Transverse colon (tissue), 4 donors: ENCODE data around the gene IL22RA2. TPM values are rescaled to one million over a fixed set of nuclear protein-coding genes. Genes with fewer than 3 reads are reported as not detected.

Experiments
- DNase-seq: peaks from one replicate; pipeline ENCODE4 v3.0.0-alpha.2; 2019
- H3K27ac ChIP-seq, 4 donors: fragments of 200-600 bp; sonication (generic); 2 replicates each; pipeline ENCODE4 v1.5.1; 2016 to 2018; ENCODE audit warnings: inconsistent platforms in 4 of 4
- H3K27me3 ChIP-seq: fragments of 200-600 bp; sonication (generic); 2 replicates; pipeline ENCODE4 v1.5.1; 2017; ENCODE audit warnings: inconsistent platforms
- H3K36me3 ChIP-seq, 4 donors: fragments of 200-600 bp; sonication (generic); 2 replicates each; pipeline ENCODE4 v1.5.1; 2017 to 2019; ENCODE audit warnings: inconsistent platforms in 4 of 4
- H3K4me1 ChIP-seq, 4 donors: fragments of 200-600 bp; sonication (generic); 2 replicates each; pipeline ENCODE4 v1.5.1; 2017 to 2020; ENCODE audit warnings: inconsistent platforms in 4 of 4
- H3K4me3 ChIP-seq, 4 donors: fragments of 200-600 bp; sonication (generic); 1 replicate in 1 of 4; 2 replicates in 3 of 4; pipeline versions ENCODE4 v1.5.1 to v1.6.1; 2017 to 2019; ENCODE audit warnings: inconsistent platforms in 4 of 4
- H3K9me3 ChIP-seq, 2 donors: fragments of 200-600 bp; sonication (generic); 2 replicates each; pipeline ENCODE4 v1.5.1; 2017 to 2019; ENCODE audit warnings: inconsistent platforms in 2 of 2
- CTCF ChIP-seq, 5 experiments: fragments of 200-600 bp in 3 of 5; fragments of 450-650 bp in 2 of 5; sonication (generic) in 3 of 5; IDR thresholded peaks; 1 replicate in 2 of 5; 2 replicates in 3 of 5; pipeline ENCODE4 v1.5.1; 2016 to 2017; ENCODE audit warnings: antibody characterized with exemption in 5 of 5, inconsistent platforms in 3 of 5, mild to moderate bottlenecking in 2 of 5, moderate library complexity in 1 of 5
- EP300 ChIP-seq: sonication (generic); formaldehyde crosslinking; IDR thresholded peaks from one replicate; pipeline ENCODE4 v1.6.1; 2017; ENCODE audit warnings: antibody characterized with exemption, low read depth
- POLR2A ChIP-seq: fragments of 450-650 bp; IDR thresholded peaks from one replicate; pipeline ENCODE4 v1.6.1; 2016; ENCODE audit warnings: antibody characterized with exemption, mild to moderate bottlenecking, moderate library complexity
- POLR2AphosphoS5 ChIP-seq, 3 donors: sonication (generic); formaldehyde crosslinking; IDR thresholded peaks; one replicate each; pipeline ENCODE4 v1.6.1; 2016; ENCODE audit warnings: antibody characterized with exemption in 3 of 3
- WGBS, 2 donors: methylation state at CpG; one replicate each; pipeline ENCODE4 v1.1.5; 2018; ENCODE audit warnings: low coverage in 1 of 2; 5-methylcytosine and 5-hydroxymethylcytosine counted together
- in situ Hi-C, 4 donors: fragments of 200-750 bp; cut with MboI; loops; one replicate each; pipeline versions ENCODE4 v1.15.0 to v1.15.1; 2017; ENCODE audit warnings: low sequenced_read_pairs in 3 of 4, low pct_ligation_motif_present in 1 of 4, low pct_unique_long_range_greater_than_20kb in 1 of 4
- intact Hi-C: fragments of 100-400 bp; cut with DNase I; formaldehyde crosslinking; loops from one replicate; pipeline ENCODE4 v1.15.1; 2023; ENCODE audit warnings: low total_unique reads
- total RNA-seq, 4 donors: library from RNA; depleted of rRNA; stranded (reverse); fragments of >200 nt; gene quantifications; one replicate each; pipeline ENCODE4 v1.1.0, GENCODE V29; 2016

IL22RA2 gene
- total RNA-seq, 4 donors from 2014 or later = 0.16 TPM; not detected in 3

DNA sequence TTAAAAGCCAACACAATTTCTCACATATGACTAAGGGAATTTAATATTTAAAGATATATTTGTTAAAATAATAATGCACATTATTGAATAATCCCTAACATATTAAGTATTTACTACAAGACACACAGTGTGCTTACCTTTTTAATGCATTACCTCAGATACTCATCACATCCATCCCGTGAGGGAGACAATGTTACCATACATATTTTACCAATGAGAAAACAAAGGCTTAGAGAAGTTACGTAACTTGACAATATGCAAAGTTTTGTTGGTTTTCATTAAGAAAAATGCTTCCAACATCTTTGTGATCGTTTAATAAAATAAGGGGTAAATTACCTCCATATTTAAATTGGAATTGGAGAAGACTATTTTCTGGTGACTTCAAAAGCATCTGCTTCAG lies 41.5 kb upstream of the IL22RA2 start:
- in situ Hi-C loops (no loop called here), intact Hi-C loops (no loop called here)
- Histone ChIP-seq H3K27ac (no peak overlapping the region), H3K4me1 (peaks cover 23 to 87% (median 54%) of the 10 kb centered on the region in 4 donors), H3K9me3 (no peaks in the 10 kb centered on the region), H3K27me3 (no peaks in the 10 kb centered on the region), H3K4me3 (peak overlapping the region in 1 of 4 donors; percentile 73), H3K36me3 (no peaks in the 10 kb centered on the region)
- DNase-seq = no peak
- WGBS, 2 donors = 85 to 90% methylated on average over 3 of the region's 3 CpGs
- no peak for TF ChIP-seq CTCF (IDR thresholded peaks at IDR 0.05)
- TF ChIP-seq EP300 = no peak
- TF ChIP-seq POLR2A = no peak
- TF ChIP-seq POLR2AphosphoS5 (IDR thresholded peaks at IDR 0.05) = no peak

DNA sequence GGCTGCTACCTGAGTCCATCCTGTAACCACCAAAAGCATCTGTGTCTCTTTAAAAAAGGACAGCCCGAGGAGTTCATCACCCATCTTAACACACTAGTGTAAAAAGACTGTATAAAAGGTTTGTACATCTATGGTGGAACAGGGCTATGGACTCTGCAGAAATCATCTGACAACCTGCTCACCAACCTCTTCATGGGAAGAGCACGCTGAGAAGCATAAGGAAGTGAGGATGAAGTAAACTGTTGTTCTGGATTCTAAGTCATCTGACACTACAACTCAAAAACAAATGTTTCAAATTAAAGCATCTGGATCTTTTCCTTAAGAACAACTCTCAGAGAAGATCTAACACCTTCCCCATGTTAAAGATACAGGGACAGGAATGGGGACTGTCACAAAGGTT lies 40.4 kb upstream of the IL22RA2 start:
- Histone ChIP-seq H3K27ac (peak overlapping the region in 2 of 4 donors; percentile 18 to 27), H3K4me1 (peaks cover 20 to 84% (median 49%) of the 10 kb centered on the region in 4 donors), H3K27me3 (no peaks in the 10 kb centered on the region), H3K9me3 (no peaks in the 10 kb centered on the region), H3K4me3 (peak overlapping the region in 1 of 4 donors; percentile 2), H3K36me3 (no peaks in the 10 kb centered on the region)
- in situ Hi-C loops (no loop called here), intact Hi-C loops (no loop called here)
- DNase-seq = no peak
- WGBS, 2 donors = 54 to 62% methylated on average over 2 of the region's 2 CpGs
- TF ChIP-seq EP300 = no peak
- TF ChIP-seq POLR2AphosphoS5 (IDR thresholded peaks at IDR 0.05) = no peak
- TF ChIP-seq CTCF (IDR thresholded peaks at IDR 0.05) = no peak
- TF ChIP-seq POLR2A = no peak

DNA sequence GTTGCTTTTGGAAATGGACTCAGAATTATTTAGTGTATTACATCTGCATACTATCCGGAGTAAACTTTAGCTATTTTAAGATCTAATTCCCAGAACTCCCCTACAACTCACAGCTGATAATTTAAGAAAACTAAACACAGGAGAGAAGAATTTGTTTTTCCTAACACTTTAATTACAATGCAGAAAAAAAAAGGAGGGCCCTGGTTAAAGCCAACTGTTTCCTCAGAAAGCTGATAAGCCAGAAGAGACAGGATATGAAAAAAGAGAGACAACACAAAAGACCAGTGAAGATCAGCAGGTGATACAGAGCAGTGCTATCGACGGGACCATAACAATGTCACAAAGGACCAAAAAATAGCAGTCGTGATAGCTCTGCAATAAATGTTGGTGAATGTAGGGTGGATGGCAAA lies 39.9 kb upstream of the IL22RA2 start:
- Histone ChIP-seq H3K4me3 (peak overlapping the region in 1 of 4 donors; percentile 2), H3K27ac (peak overlapping the region in 2 of 4 donors; percentile 18 to 27)
- in situ Hi-C loops = no loop called here

DNA sequence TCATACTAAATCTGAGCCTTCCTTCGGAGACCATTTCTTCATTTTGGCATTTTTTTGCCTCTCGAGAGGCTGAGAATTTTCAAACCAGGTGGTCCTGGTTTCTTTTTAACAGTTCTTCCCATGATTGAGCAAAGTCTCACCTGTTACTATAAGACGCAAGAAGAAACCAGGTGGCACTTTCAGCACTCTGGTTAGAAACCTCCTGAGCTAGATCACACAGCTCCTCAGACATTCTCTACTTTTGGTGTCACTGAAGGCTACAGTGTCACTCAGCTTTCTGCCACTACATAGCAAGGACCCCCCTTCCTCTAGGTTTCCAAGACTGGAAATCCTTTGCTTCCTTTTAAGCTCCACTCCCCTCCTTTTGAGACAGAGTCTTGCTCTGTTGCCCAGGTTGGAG lies 38.5 kb upstream of the IL22RA2 start:
- intact Hi-C loops = no loop called here
- DNase-seq = no peak
- WGBS, 2 donors = 77 to 95% methylated on average over 3 of the region's 3 CpGs
- no peak for TF ChIP-seq POLR2AphosphoS5 (IDR thresholded peaks at IDR 0.05)
- TF ChIP-seq EP300 = no peak
- no peak for TF ChIP-seq CTCF (IDR thresholded peaks at IDR 0.05)
- no peak for TF ChIP-seq POLR2A
- Histone ChIP-seq H3K4me1 (peaks cover 10 to 70% (median 38%) of the 10 kb centered on the region in 4 donors), H3K9me3 (no peaks in the 10 kb centered on the region), H3K27me3 (no peaks in the 10 kb centered on the region), H3K4me3 (no peak overlapping the region), H3K27ac (no peak overlapping the region), H3K36me3 (no peaks in the 10 kb centered on the region)
- in situ Hi-C loops = no loop called here

More for the DNA sequence above, 39.9 kb upstream of the IL22RA2 start:
- Histone ChIP-seq H3K27me3 (no peaks in the 10 kb centered on the region), H3K4me1 (peaks cover 20 to 84% (median 49%) of the 10 kb centered on the region in 4 donors), H3K9me3 (no peaks in the 10 kb centered on the region), H3K36me3 (no peaks in the 10 kb centered on the region)
- WGBS, 2 donors = 63 to 68% methylated on average over 4 of the region's 4 CpGs
- no peak for TF ChIP-seq CTCF (IDR thresholded peaks at IDR 0.05)
- no peak for TF ChIP-seq POLR2AphosphoS5 (IDR thresholded peaks at IDR 0.05)
- TF ChIP-seq POLR2A = no peak
- no peak for TF ChIP-seq EP300
- DNase-seq = no peak
- intact Hi-C loops = no loop called here
